ENCODE data around the gene TNS1.
"Not testable (repeated sequence)": the region's sequence is repeated elsewhere in the genome, so short reads cannot be mapped to it uniquely, and the experiment has no call there.

Gene TNS1

GRCh38 chr2:218002845-218003180 is at the start of gene TNS1:
Gene TNS1 (minus strand): TSS chr2:218002995. CDS start chr2:218002872, 123 bp downstream.
- DNase-seq, result no peak

- DNase-seq, result no peak
Measured at GRCh38 chr2:218051903-218052302, 49.1 kb upstream of the TNS1 start.

GRCh38 chr2:218047536-218048225 is 44.9 kb upstream of the TNS1 start:
- DNase-seq, result no peak

GRCh38 chr2:218046238-218046637 is 43.4 kb upstream of the TNS1 start:
- no peak for DNase-seq

GRCh38 chr2:218044599-218044998 is 41.8 kb upstream of the TNS1 start:
- not testable (repeated sequence) for DNase-seq

GRCh38 chr2:218043701-218044109 is 40.9 kb upstream of the TNS1 start:
- DNase-seq, result no peak

GRCh38 chr2:218043100-218043499 is 40.3 kb upstream of the TNS1 start:
- no peak for DNase-seq

GRCh38 chr2:218041302-218042168 is 38.7 kb upstream of the TNS1 start:
- no peak for DNase-seq

GRCh38 chr2:218040883-218041282 is 38.1 kb upstream of the TNS1 start:
- no peak for DNase-seq

GRCh38 chr2:218039171-218039570 is 36.4 kb upstream of the TNS1 start:
- DNase-seq, result no peak

- no peak for DNase-seq
Measured at GRCh38 chr2:218036371-218036770, 33.6 kb upstream of the TNS1 start.

- DNase-seq, result no peak
Measured at GRCh38 chr2:218035463-218036100, 32.8 kb upstream of the TNS1 start.

GRCh38 chr2:218034497-218035213 is 31.9 kb upstream of the TNS1 start:
- DNase-seq, result not testable (repeated sequence)

- DNase-seq, result no peak
Measured at GRCh38 chr2:218033590-218034496, 31.0 kb upstream of the TNS1 start.

- no peak for DNase-seq
Measured at GRCh38 chr2:218033208-218033589, 30.4 kb upstream of the TNS1 start.

GRCh38 chr2:218032336-218033171 is 29.8 kb upstream of the TNS1 start:
- DNase-seq, result no peak

- no peak for DNase-seq
Measured at GRCh38 chr2:218031771-218032257, 29.0 kb upstream of the TNS1 start.

GRCh38 chr2:218031261-218031660 is 28.5 kb upstream of the TNS1 start:
- DNase-seq, result no peak

GRCh38 chr2:218030409-218031195 is 27.8 kb upstream of the TNS1 start:
- no peak for DNase-seq

Data from T1000 (cell line).